Kidney (tissue), 14 donors: ENCODE results near the gene E2F7. TPM values are rescaled to one million over a fixed set of nuclear protein-coding genes. Genes with fewer than 3 reads are reported as not detected.

ENCODE experiments used
- DNase-seq, 5 donors: peaks; one replicate each; pipeline ENCODE4 v3.0.0-alpha.2; 2013 to 2020
- FAIRE-seq: peaks from 2 replicates; lab custom pipeline; 2012; peaks lifted over from hg19 to GRCh38; lab: Jason Lieb, UNC
- H3K27ac ChIP-seq, 2 donors: one replicate each; pipeline ENCODE4 v1.7.0; 2013; ENCODE audit warnings: low read depth in 2 of 2, low read length in 2 of 2, inconsistent platforms in 1 of 2
- H3K27me3 ChIP-seq: one replicate; pipeline ENCODE4 v1.7.1; 2013; ENCODE audit warnings: low read length, inconsistent platforms; ENCODE audit not compliant: control insufficient read depth, insufficient read depth
- H3K36me3 ChIP-seq, 3 donors: one replicate each; pipeline versions ENCODE4 v1.7.0 to v1.7.1; 2013; ENCODE audit warnings: low read length in 3 of 3, control low read depth in 1 of 3, inconsistent platforms in 1 of 3; ENCODE audit not compliant: insufficient read depth in 3 of 3, control insufficient read depth in 2 of 3
- H3K4me1 ChIP-seq, 3 donors: one replicate each; pipeline versions ENCODE4 v1.7.0 to v1.7.1; 2013; ENCODE audit warnings: low read length in 3 of 3, inconsistent platforms in 1 of 3, low read depth in 1 of 3; ENCODE audit not compliant: control insufficient read depth in 2 of 3, insufficient read depth in 2 of 3
- H3K4me3 ChIP-seq, 3 donors: one replicate each; pipeline versions ENCODE4 v1.7.0 to v1.8.1; 2013; ENCODE audit warnings: low read length in 3 of 3, control low read depth in 1 of 3, inconsistent platforms in 1 of 3
- H3K9ac ChIP-seq, 3 donors: one replicate each; pipeline versions ENCODE4 v1.7.0 to v1.7.1; 2013; ENCODE audit warnings: low read length in 3 of 3, control low read depth in 1 of 3, inconsistent platforms in 1 of 3
- H3K9me3 ChIP-seq, 3 donors: one replicate each; pipeline versions ENCODE4 v1.7.0 to v1.7.1; 2013; ENCODE audit warnings: low read length in 3 of 3, control low read depth in 1 of 3, inconsistent platforms in 1 of 3; ENCODE audit not compliant: control insufficient read depth in 2 of 3, insufficient read depth in 1 of 3
- intact Hi-C: fragments of 100-400 bp; cut with DNase I; formaldehyde crosslinking; loops from one replicate; pipeline ENCODE4 v1.11.1; 2022
- polyA plus RNA-seq: library from polyadenylated mRNA; stranded (reverse); fragments of 350-450 nt; fragmentation: Illumina TruSeq; extraction: RNeasy Lipid Tissue Mini Kit (QIAGEN cat#74804); gene quantifications from one replicate; pipeline ENCODE4 v1.2.3, GENCODE V29; 2014; ENCODE audit warnings: low read depth, low replicate concordance; ENCODE audit not compliant: insufficient read depth
- total RNA-seq: library from RNA; stranded (reverse); fragmentation: NEBNext Ultra II Directional; extraction: Animal tissue kit (Norgen Biotek cat#: 25700); gene quantifications from one replicate; pipeline ENCODE4 v1.2.1, GENCODE V29; 2021
- TF ChIP-seq, protein P1 (sequence below): IDR thresholded peaks from 3 replicates; pipeline ENCODE4 v1.5.1; 2012; ENCODE audit warnings: mild to moderate bottlenecking, moderate library complexity, borderline replicate concordance; ENCODE audit not compliant: insufficient read depth; ENCODE audit errors: extremely low read depth
- donor health status: control.
- donor health status: control.
- donor health status: control.
- donor health status: control.
- donor health status: control.
- donor health status: DM: yes; HTN: yes; CAD: no.
- donor health status: Normal renal cell carcinoma (clear cell type).

Gene E2F7
- total and polyA plus RNA-seq, 2 donors from 2014 or later: 0.28 TPM; not detected in 1

DNA sequence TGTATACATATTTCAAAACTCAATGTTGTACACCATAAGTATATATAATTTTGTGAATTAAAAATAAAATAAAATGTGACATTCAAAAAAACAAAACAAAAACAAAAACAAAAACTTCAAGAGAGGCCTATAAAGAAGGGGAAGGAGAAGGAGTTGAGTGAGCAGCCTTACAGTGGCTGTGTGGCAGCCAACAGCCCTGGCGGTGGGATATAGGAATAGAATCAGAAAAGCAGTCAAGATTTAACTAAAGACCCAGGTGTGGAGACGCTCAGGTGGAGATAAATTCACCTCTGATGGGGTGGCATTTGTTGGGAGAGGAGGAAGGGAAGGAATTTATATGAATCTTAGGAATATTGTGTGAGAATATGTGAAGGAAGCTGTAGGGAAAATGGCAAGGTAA, 41.8 kb upstream of the E2F7 start:
- Histone ChIP-seq H3K9ac (no peak overlapping the region), H3K27me3 (no peaks in the 10 kb centered on the region), H3K4me3 (no peak overlapping the region), H3K36me3 (no peaks in the 10 kb centered on the region), H3K4me1 (no peaks in the 10 kb centered on the region), H3K9me3 (no peaks in the 10 kb centered on the region), H3K27ac (no peak overlapping the region)
- FAIRE-seq: no peak
- intact Hi-C loops: no loop called here
- DNase-seq: no peak
- TF ChIP-seq, protein P1, sequence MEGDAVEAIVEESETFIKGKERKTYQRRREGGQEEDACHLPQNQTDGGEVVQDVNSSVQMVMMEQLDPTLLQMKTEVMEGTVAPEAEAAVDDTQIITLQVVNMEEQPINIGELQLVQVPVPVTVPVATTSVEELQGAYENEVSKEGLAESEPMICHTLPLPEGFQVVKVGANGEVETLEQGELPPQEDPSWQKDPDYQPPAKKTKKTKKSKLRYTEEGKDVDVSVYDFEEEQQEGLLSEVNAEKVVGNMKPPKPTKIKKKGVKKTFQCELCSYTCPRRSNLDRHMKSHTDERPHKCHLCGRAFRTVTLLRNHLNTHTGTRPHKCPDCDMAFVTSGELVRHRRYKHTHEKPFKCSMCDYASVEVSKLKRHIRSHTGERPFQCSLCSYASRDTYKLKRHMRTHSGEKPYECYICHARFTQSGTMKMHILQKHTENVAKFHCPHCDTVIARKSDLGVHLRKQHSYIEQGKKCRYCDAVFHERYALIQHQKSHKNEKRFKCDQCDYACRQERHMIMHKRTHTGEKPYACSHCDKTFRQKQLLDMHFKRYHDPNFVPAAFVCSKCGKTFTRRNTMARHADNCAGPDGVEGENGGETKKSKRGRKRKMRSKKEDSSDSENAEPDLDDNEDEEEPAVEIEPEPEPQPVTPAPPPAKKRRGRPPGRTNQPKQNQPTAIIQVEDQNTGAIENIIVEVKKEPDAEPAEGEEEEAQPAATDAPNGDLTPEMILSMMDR: no peak

DNA sequence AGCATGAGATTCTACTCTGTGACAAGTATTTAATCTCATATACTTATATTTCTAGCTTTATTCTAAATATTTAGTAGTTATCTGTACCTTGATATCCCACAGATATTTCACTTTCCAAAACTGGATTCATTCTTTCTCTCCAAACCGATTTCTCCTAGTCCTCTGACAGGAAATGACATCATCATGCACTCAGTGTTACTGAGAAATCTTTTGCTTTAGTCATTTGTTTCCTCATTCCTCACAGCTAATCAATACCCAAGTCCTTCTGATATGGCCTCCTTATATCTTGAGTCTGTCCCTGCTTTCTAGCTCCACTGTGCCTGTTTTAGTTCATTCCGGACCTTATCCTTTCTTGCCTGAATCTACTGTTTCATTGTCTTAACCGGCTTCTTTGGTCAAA, 39.4 kb upstream of the E2F7 start:
- Histone ChIP-seq H3K4me1 (no peaks in the 10 kb centered on the region), H3K4me3 (no peak overlapping the region), H3K9me3 (no peaks in the 10 kb centered on the region), H3K27ac (no peak overlapping the region), H3K27me3 (no peaks in the 10 kb centered on the region), H3K9ac (no peak overlapping the region), H3K36me3 (no peaks in the 10 kb centered on the region)
- TF ChIP-seq, protein P1: no peak
- intact Hi-C loops: no loop called here
- DNase-seq (no peak), FAIRE-seq (no peak)

DNA sequence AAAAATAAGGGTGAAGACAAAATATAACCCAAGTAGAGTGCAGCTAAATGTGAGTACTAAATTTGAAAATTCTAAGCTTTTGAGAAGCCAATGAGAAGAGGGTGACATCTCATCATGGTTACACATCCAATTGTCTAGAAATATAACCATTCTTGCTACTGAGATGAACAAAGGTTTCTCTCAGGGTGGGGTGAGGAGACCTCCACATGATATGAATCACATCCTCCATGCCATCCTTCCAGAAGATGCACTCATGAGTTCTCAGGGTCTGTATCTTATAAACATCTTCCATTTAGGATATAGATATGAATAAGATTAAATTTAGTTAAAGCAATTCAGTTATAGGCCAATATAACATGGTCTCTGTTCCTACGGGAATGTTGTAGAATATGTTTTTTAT, 38.9 kb upstream of the E2F7 start:
- DNase-seq: no peak
- Histone ChIP-seq H3K36me3 (no peaks in the 10 kb centered on the region), H3K9me3 (no peaks in the 10 kb centered on the region), H3K9ac (no peak overlapping the region), H3K27ac (no peak overlapping the region), H3K4me1 (no peaks in the 10 kb centered on the region), H3K4me3 (no peak overlapping the region), H3K27me3 (no peaks in the 10 kb centered on the region)
- intact Hi-C loops: no loop called here
- TF ChIP-seq, protein P1: no peak
- FAIRE-seq: no peak

DNA sequence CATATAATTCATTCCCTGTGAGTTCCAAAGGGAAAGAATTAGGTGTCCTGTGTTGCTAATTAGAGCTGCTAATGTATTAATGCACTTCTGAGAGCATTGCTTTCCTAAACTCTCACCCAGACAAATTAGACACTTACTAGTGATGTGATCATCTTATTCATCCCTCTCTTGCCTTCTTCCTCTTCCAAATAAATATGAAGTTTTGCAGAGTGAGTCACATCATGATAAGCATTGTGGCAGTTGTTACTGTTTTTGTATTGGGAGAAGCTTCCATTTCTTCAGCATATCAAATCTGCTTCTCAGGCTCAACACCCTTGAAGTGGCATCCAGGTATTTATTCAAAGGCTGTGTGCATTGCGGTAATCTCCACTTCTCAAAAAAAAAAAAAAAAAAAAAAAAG, 37.3 kb upstream of the E2F7 start:
- no peak overlapping the region for H3K27ac ChIP-seq
- no peak overlapping the region for H3K4me3 ChIP-seq
- TF ChIP-seq, protein P1: no peak
- H3K4me1 ChIP-seq: no peaks in the 10 kb centered on the region
- intact Hi-C loops: no loop called here
- no peaks in the 10 kb centered on the region for H3K27me3 ChIP-seq
- no peaks in the 10 kb centered on the region for H3K9me3 ChIP-seq
- no peaks in the 10 kb centered on the region for H3K36me3 ChIP-seq
- DNase-seq (no peak), FAIRE-seq (no peak)
- H3K9ac ChIP-seq: no peak overlapping the region
